ENCODE data around the gene FADS6.

DNA sequence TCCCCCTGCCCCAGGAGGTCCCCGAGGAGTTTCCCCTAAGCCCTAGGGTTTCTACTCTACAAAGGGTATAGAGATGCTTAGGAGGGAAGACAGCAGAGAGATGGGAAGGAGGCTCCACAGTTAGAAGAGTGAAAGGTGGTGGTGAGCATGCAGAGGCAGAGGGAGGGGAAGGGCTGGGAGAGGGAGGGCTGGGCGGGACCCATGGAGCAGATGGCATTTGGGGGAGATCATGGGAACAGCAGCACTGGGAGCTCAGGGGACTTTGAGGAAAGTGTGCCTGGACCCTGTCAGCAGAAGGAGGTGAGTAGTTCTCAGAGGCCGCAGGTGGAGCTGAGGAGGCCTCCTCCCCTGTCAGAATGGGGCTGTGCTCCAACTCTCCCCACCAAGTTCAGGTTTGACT lies 41.6 kb upstream of the FADS6 start:
- TF ChIP-seq, protein P1, sequence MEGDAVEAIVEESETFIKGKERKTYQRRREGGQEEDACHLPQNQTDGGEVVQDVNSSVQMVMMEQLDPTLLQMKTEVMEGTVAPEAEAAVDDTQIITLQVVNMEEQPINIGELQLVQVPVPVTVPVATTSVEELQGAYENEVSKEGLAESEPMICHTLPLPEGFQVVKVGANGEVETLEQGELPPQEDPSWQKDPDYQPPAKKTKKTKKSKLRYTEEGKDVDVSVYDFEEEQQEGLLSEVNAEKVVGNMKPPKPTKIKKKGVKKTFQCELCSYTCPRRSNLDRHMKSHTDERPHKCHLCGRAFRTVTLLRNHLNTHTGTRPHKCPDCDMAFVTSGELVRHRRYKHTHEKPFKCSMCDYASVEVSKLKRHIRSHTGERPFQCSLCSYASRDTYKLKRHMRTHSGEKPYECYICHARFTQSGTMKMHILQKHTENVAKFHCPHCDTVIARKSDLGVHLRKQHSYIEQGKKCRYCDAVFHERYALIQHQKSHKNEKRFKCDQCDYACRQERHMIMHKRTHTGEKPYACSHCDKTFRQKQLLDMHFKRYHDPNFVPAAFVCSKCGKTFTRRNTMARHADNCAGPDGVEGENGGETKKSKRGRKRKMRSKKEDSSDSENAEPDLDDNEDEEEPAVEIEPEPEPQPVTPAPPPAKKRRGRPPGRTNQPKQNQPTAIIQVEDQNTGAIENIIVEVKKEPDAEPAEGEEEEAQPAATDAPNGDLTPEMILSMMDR (IDR thresholded peaks at IDR 0.05), result no peak
- TF ChIP-seq POLR2A (IDR thresholded peaks at IDR 0.05), result no peak
- TF ChIP-seq POLR2AphosphoS5 (IDR thresholded peaks at IDR 0.05), result no peak

Measured in prostate gland (tissue), 2 donors.